HCT116 (cell line): ENCODE results near the gene DOCK4.

Experiments used
- CEBPB ChIP-seq: IDR thresholded peaks from 2 replicates; pipeline ENCODE4 v1.6.1; 2012; ENCODE audit warnings: low read depth
- CTCF ChIP-seq, 3 experiments: fragments of 200-600 bp in 1 of 3; sonication (generic) in 1 of 3; IDR thresholded peaks in 2 of 3; conservative IDR thresholded peaks in 1 of 3; 2 replicates each; pipeline ENCODE4 v1.5.1; 2012 to 2017; ENCODE audit warnings: low read depth in 2 of 3, low read length in 2 of 3, antibody characterized with exemption in 1 of 3, borderline replicate concordance in 1 of 3, control low read depth in 1 of 3, mild to moderate bottlenecking in 1 of 3, mixed read lengths in 1 of 3, mixed run types in 1 of 3, moderate library complexity in 1 of 3; ENCODE audit not compliant: insufficient read depth in 1 of 3
- EGR1 ChIP-seq: IDR thresholded peaks from 2 replicates; pipeline ENCODE4 v1.6.1; 2012; ENCODE audit warnings: low read depth
- ELF1 ChIP-seq: IDR thresholded peaks from 2 replicates; pipeline ENCODE4 v1.6.1; 2012; ENCODE audit warnings: low read depth, borderline replicate concordance
- EZH2 ChIP-seq: fragments of 200-600 bp; sonication (generic); IDR thresholded peaks from 2 replicates; pipeline ENCODE4 v1.6.1; 2017; ENCODE audit warnings: antibody characterized with exemption, mixed run types
- EZH2phosphoT487 ChIP-seq: fragments of 200-600 bp; IDR thresholded peaks from 2 replicates; pipeline ENCODE4 v1.6.1; 2018; ENCODE audit warnings: antibody characterized with exemption, borderline replicate concordance
- JUND ChIP-seq: IDR thresholded peaks from 2 replicates; pipeline ENCODE4 v1.6.1; 2012
- MAX ChIP-seq: IDR thresholded peaks from 2 replicates; pipeline ENCODE4 v1.6.1; 2012
- POLR2A ChIP-seq: IDR thresholded peaks from 2 replicates; pipeline ENCODE4 v1.7.0; 2011; ENCODE audit warnings: borderline replicate concordance; ENCODE audit not compliant: insufficient read depth, insufficient read length; ENCODE audit errors: extremely low read depth
- POLR2AphosphoS5 ChIP-seq: IDR thresholded peaks from 2 replicates; pipeline ENCODE4 v1.6.1; 2011; ENCODE audit warnings: mild to moderate bottlenecking, low read depth, low read length, moderate library complexity
- SP1 ChIP-seq: IDR thresholded peaks from 2 replicates; pipeline ENCODE4 v1.6.1; 2012; ENCODE audit warnings: low read depth
- TCF7L2 ChIP-seq: IDR thresholded peaks from 2 replicates; pipeline ENCODE4 v1.7.0; 2011; ENCODE audit warnings: borderline replicate concordance, inconsistent platforms; ENCODE audit not compliant: insufficient read depth, insufficient read length; ENCODE audit errors: extremely low read depth
- YY1 ChIP-seq: IDR thresholded peaks from 2 replicates; pipeline ENCODE4 v1.6.1; 2011; ENCODE audit warnings: low read length, low read depth, moderate library complexity, mild to moderate bottlenecking; ENCODE audit not compliant: insufficient replicate concordance; ENCODE audit errors: extremely low read depth
- ZNF274 ChIP-seq: fragments of 200-500 bp; sonication (Bioruptor generic); IDR thresholded peaks from 2 replicates; pipeline ENCODE4 v1.6.1; 2014; ENCODE audit warnings: mild to moderate bottlenecking, low read depth, low read length, inconsistent platforms

GRCh38 chr7:112081778-112082177, 124.4 kb downstream of the DOCK4 start:
- TF ChIP-seq CTCF (IDR thresholded peaks at IDR 0.05 in 2 of 3, conservative IDR thresholded peaks at IDR 0.05 in 1 of 3; ENCODE audit: borderline replicate concordance in 1 of 3, insufficient read depth in 1 of 3, low read depth in 2 of 3, low read length in 2 of 3) (no peak), YY1 (no peak), EZH2phosphoT487 (no peak), ZNF274 (no peak), POLR2A (no peak), POLR2AphosphoS5 (no peak), EGR1 (no peak), EZH2 (no peak), MAX (no peak), CEBPB (no peak), SP1 (no peak), TCF7L2 (no peak), ELF1 (no peak), JUND (no peak)
